WTC11 (cell line): ENCODE results near the gene BDKRB2.

Experiments
- CREM ChIP-seq: sonication (generic); formaldehyde crosslinking; IDR thresholded peaks from 2 replicates; pipeline ENCODE4 v1.8.1; 2022; ENCODE audit warnings: mild to moderate bottlenecking, missing genetic modification reagents, moderate library complexity
- RELA ChIP-seq: sonication (generic); formaldehyde crosslinking; IDR thresholded peaks from 2 replicates; pipeline ENCODE4 v1.8.1; 2022; ENCODE audit warnings: missing genetic modification reagents, mild to moderate bottlenecking, borderline replicate concordance
- SP1 ChIP-seq: sonication (generic); formaldehyde crosslinking; conservative IDR thresholded peaks from 2 replicates; pipeline ENCODE4 v1.8.1; 2022; ENCODE audit warnings: missing genetic modification reagents
- ZNF232 ChIP-seq: sonication (generic); formaldehyde crosslinking; IDR thresholded peaks from 2 replicates; pipeline ENCODE4 v1.8.0; 2022; ENCODE audit warnings: mild to moderate bottlenecking, missing genetic modification reagents
- ZNF416 ChIP-seq: fragments of 250-450 bp; sonication (Bioruptor Pico); IDR thresholded peaks from 2 replicates; pipeline ENCODE4 v1.9.0; 2021; ENCODE audit warnings: mild to moderate bottlenecking, inconsistent platforms
- TF ChIP-seq, protein P1 (sequence below): sonication (generic); formaldehyde crosslinking; IDR thresholded peaks from 2 replicates; pipeline ENCODE4 v1.8.1; 2023; ENCODE audit warnings: mild to moderate bottlenecking, moderate library complexity, missing genetic modification reagents
- TF ChIP-seq, protein P2 (sequence below): fragments of 200-600 bp; IDR thresholded peaks from 2 replicates; pipeline ENCODE4 v1.8.0; 2022; ENCODE audit warnings: antibody characterized with exemption
- TF ChIP-seq, protein P3 (sequence below): sonication (generic); formaldehyde crosslinking; IDR thresholded peaks from 2 replicates; pipeline ENCODE4 v1.8.1; 2022; ENCODE audit warnings: mild to moderate bottlenecking, missing genetic modification reagents, moderate library complexity, borderline replicate concordance
- TF ChIP-seq, protein P4 (sequence below): fragments of 250-450 bp; sonication (Bioruptor Pico); IDR thresholded peaks from 2 replicates; pipeline ENCODE4 v1.9.0; 2021; ENCODE audit warnings: mild to moderate bottlenecking
- TF ChIP-seq, protein P5 (sequence below): sonication (generic); formaldehyde crosslinking; IDR thresholded peaks from 2 replicates; pipeline ENCODE4 v1.8.1; 2022; ENCODE audit warnings: mild to moderate bottlenecking, moderate library complexity, missing genetic modification reagents
- TF ChIP-seq, protein P6 (sequence below): sonication (generic); formaldehyde crosslinking; IDR thresholded peaks from 2 replicates; pipeline ENCODE4 v1.8.0; 2022; ENCODE audit warnings: mild to moderate bottlenecking, missing genetic modification reagents
- TF ChIP-seq, protein P7 (sequence below): sonication (generic); formaldehyde crosslinking; IDR thresholded peaks from 2 replicates; pipeline ENCODE4 v1.8.1; 2023; ENCODE audit warnings: mild to moderate bottlenecking, missing genetic modification reagents
- TF ChIP-seq, protein P8 (sequence below): sonication (generic); formaldehyde crosslinking; IDR thresholded peaks from 2 replicates; pipeline ENCODE4 v1.8.1; 2022; ENCODE audit warnings: low read depth, mild to moderate bottlenecking, moderate library complexity, missing genetic modification reagents, borderline replicate concordance

DNA sequence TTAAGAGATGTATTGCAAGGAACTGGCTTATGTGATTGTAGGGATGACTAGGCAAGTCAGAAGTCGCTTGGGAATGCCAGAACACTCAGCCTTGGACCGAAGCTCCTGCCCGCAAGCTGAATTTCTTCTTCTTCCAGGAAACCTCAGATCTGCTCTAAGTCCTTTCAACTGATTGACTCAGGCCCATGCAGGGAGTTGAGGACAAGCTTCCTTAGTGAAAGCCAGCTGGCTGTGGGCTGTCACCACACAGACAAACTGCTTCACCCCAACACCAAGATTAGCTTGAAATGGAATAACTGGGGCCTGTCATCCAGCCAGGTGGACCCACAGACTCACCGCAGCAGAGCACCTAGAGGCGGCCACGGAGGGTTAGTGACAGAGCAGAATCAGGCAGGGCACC, 24.7 kb downstream of the BDKRB2 start:
- TF ChIP-seq, protein P1, sequence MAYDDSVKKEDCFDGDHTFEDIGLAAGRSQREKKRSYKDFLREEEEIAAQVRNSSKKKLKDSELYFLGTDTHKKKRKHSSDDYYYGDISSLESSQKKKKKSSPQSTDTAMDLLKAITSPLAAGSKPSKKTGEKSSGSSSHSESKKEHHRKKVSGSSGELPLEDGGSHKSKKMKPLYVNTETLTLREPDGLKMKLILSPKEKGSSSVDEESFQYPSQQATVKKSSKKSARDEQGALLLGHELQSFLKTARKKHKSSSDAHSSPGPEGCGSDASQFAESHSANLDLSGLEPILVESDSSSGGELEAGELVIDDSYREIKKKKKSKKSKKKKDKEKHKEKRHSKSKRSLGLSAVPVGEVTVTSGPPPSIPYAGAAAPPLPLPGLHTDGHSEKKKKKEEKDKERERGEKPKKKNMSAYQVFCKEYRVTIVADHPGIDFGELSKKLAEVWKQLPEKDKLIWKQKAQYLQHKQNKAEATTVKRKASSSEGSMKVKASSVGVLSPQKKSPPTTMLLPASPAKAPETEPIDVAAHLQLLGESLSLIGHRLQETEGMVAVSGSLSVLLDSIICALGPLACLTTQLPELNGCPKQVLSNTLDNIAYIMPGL, result no peak
- TF ChIP-seq, protein P2, sequence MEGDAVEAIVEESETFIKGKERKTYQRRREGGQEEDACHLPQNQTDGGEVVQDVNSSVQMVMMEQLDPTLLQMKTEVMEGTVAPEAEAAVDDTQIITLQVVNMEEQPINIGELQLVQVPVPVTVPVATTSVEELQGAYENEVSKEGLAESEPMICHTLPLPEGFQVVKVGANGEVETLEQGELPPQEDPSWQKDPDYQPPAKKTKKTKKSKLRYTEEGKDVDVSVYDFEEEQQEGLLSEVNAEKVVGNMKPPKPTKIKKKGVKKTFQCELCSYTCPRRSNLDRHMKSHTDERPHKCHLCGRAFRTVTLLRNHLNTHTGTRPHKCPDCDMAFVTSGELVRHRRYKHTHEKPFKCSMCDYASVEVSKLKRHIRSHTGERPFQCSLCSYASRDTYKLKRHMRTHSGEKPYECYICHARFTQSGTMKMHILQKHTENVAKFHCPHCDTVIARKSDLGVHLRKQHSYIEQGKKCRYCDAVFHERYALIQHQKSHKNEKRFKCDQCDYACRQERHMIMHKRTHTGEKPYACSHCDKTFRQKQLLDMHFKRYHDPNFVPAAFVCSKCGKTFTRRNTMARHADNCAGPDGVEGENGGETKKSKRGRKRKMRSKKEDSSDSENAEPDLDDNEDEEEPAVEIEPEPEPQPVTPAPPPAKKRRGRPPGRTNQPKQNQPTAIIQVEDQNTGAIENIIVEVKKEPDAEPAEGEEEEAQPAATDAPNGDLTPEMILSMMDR, result no peak
- TF ChIP-seq, protein P3, sequence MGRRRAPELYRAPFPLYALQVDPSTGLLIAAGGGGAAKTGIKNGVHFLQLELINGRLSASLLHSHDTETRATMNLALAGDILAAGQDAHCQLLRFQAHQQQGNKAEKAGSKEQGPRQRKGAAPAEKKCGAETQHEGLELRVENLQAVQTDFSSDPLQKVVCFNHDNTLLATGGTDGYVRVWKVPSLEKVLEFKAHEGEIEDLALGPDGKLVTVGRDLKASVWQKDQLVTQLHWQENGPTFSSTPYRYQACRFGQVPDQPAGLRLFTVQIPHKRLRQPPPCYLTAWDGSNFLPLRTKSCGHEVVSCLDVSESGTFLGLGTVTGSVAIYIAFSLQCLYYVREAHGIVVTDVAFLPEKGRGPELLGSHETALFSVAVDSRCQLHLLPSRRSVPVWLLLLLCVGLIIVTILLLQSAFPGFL (CRISPR knock-in tag), result no peak
- TF ChIP-seq, protein P4, sequence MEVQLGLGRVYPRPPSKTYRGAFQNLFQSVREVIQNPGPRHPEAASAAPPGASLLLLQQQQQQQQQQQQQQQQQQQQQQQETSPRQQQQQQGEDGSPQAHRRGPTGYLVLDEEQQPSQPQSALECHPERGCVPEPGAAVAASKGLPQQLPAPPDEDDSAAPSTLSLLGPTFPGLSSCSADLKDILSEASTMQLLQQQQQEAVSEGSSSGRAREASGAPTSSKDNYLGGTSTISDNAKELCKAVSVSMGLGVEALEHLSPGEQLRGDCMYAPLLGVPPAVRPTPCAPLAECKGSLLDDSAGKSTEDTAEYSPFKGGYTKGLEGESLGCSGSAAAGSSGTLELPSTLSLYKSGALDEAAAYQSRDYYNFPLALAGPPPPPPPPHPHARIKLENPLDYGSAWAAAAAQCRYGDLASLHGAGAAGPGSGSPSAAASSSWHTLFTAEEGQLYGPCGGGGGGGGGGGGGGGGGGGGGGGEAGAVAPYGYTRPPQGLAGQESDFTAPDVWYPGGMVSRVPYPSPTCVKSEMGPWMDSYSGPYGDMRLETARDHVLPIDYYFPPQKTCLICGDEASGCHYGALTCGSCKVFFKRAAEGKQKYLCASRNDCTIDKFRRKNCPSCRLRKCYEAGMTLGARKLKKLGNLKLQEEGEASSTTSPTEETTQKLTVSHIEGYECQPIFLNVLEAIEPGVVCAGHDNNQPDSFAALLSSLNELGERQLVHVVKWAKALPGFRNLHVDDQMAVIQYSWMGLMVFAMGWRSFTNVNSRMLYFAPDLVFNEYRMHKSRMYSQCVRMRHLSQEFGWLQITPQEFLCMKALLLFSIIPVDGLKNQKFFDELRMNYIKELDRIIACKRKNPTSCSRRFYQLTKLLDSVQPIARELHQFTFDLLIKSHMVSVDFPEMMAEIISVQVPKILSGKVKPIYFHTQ (CRISPR knock-in tag), result no peak
- TF ChIP-seq SP1 (no peak), ZNF416 (no peak), RELA (no peak), CREM (CRISPR knock-in tag) (no peak), ZNF232 (CRISPR knock-in tag) (no peak)
- TF ChIP-seq, protein P5, sequence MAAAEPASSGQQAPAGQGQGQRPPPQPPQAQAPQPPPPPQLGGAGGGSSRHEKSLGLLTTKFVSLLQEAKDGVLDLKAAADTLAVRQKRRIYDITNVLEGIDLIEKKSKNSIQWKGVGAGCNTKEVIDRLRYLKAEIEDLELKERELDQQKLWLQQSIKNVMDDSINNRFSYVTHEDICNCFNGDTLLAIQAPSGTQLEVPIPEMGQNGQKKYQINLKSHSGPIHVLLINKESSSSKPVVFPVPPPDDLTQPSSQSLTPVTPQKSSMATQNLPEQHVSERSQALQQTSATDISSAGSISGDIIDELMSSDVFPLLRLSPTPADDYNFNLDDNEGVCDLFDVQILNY (CRISPR knock-in tag), result no peak
- TF ChIP-seq, protein P6, sequence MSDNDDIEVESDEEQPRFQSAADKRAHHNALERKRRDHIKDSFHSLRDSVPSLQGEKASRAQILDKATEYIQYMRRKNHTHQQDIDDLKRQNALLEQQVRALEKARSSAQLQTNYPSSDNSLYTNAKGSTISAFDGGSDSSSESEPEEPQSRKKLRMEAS (CRISPR knock-in tag), result no peak
- TF ChIP-seq, protein P7, sequence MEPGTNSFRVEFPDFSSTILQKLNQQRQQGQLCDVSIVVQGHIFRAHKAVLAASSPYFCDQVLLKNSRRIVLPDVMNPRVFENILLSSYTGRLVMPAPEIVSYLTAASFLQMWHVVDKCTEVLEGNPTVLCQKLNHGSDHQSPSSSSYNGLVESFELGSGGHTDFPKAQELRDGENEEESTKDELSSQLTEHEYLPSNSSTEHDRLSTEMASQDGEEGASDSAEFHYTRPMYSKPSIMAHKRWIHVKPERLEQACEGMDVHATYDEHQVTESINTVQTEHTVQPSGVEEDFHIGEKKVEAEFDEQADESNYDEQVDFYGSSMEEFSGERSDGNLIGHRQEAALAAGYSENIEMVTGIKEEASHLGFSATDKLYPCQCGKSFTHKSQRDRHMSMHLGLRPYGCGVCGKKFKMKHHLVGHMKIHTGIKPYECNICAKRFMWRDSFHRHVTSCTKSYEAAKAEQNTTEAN (CRISPR knock-in tag), result no peak
- TF ChIP-seq, protein P8, sequence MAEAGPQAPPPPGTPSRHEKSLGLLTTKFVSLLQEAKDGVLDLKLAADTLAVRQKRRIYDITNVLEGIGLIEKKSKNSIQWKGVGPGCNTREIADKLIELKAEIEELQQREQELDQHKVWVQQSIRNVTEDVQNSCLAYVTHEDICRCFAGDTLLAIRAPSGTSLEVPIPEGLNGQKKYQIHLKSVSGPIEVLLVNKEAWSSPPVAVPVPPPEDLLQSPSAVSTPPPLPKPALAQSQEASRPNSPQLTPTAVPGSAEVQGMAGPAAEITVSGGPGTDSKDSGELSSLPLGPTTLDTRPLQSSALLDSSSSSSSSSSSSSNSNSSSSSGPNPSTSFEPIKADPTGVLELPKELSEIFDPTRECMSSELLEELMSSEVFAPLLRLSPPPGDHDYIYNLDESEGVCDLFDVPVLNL (CRISPR knock-in tag), result no peak
